ENCODE measurements around the gene C1orf210.

C1orf210 gene

DNA sequence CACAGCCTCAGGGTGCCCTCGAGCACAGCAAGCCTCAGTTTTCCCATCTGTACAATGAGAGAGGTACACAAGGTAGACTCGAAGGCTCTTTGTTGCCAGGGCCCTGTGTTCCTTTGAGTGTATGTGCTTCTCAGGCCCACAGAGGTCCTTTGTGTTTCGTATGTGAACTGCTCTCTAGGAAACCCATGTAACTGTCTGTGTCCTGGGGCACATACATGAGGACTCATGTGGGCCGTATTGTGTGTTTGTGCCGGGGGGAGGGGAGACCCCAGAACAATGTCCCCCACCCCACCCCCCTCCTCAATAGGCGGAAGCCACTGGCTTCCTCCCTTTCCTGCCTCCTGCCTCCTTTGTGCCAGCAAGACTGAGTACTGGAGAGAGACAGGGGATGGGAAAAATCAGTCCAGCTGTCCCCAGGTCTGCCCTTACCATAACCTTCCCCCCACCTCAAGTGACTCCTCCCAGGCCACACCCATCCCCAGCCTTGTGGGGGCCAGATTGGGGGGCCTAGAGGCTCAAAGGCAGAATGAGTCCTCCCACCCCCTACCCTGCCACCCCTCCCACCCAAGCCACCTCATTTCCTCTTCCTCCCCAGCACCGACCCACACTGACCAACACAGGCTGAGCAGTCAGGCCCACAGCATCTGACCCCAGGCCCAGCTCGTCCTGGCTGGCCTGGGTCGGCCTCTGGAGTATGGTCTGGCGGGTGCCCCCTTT lies 15.2 kb upstream of the C1orf210 start, which contains the start of gene TIE1:
Gene TIE1, plus strand, starts transcription at position 605 of the 717 bp plus-strand sequence. Its CDS starts 90 bp downstream, at position 695.
- no peaks in the 10 kb centered on the region for H3K27me3 ChIP-seq
- H3K4me3 ChIP-seq (ENCODE audit: low read depth, low read length), result no peak within 1 kb of the TSS
- TF ChIP-seq, protein P1, sequence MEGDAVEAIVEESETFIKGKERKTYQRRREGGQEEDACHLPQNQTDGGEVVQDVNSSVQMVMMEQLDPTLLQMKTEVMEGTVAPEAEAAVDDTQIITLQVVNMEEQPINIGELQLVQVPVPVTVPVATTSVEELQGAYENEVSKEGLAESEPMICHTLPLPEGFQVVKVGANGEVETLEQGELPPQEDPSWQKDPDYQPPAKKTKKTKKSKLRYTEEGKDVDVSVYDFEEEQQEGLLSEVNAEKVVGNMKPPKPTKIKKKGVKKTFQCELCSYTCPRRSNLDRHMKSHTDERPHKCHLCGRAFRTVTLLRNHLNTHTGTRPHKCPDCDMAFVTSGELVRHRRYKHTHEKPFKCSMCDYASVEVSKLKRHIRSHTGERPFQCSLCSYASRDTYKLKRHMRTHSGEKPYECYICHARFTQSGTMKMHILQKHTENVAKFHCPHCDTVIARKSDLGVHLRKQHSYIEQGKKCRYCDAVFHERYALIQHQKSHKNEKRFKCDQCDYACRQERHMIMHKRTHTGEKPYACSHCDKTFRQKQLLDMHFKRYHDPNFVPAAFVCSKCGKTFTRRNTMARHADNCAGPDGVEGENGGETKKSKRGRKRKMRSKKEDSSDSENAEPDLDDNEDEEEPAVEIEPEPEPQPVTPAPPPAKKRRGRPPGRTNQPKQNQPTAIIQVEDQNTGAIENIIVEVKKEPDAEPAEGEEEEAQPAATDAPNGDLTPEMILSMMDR (IDR thresholded peaks at IDR 0.05; ENCODE audit: low read depth, low read length), result no peak
- no peaks in the 10 kb centered on the region for H3K36me3 ChIP-seq
- H3K4me1 ChIP-seq, result no peaks in the 10 kb centered on the region
- DNase-seq, result no peak
- H3K9me3 ChIP-seq, result no peaks in the 10 kb centered on the region

DNA sequence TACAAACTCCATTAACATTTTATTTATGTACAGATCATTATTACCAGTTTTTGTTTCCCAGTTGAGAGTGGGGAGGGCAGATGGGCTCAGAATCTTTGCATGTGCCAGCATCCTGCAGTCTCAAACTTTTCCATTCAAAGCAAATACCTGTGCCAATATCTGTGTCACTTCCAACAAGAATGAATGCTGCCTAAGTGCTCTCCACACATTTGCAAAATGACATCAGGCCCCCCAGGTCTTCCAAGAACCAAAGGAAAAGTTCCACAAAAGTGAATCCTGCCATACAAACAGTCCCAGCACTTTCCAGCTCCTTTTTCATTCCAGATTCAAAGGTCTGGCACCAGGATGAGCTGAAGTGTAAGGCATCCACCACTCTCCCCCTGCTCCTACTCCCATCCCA lies 13.7 kb upstream of the C1orf210 start:
- Histone ChIP-seq H3K36me3 (no peaks in the 10 kb centered on the region), H3K27me3 (no peaks in the 10 kb centered on the region), H3K9me3 (no peaks in the 10 kb centered on the region), H3K4me3 (ENCODE audit: low read depth, low read length) (no peak overlapping the region), H3K4me1 (no peaks in the 10 kb centered on the region)
- TF ChIP-seq, protein P1 (IDR thresholded peaks at IDR 0.05; ENCODE audit: low read depth, low read length), result no peak
- DNase-seq, result no peak

DNA sequence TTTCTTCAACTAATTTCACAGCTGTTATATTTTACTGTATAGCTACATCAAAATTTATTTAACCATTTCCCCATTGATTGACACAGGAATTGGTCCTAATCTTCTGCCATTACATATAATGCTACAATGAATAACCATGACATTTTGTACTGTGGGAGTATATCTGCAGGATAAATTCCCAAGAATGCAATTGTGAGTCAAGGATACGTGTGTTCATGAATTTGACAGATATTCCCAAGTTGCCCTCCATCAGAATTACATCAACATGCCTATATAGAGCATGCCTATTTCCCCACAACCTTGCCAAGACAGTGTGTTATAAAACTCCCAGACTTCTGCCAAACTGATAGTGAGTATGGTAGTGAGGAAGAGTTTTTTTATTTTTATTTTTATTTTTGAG lies 12.7 kb upstream of the C1orf210 start:
- no peaks in the 10 kb centered on the region for H3K4me1 ChIP-seq
- H3K36me3 ChIP-seq, result no peaks in the 10 kb centered on the region
- no peaks in the 10 kb centered on the region for H3K9me3 ChIP-seq
- H3K4me3 ChIP-seq (ENCODE audit: low read depth, low read length), result no peak overlapping the region
- DNase-seq, result no peak
- H3K27me3 ChIP-seq, result no peaks in the 10 kb centered on the region
- TF ChIP-seq, protein P1 (IDR thresholded peaks at IDR 0.05; ENCODE audit: low read depth, low read length), result no peak

DNA sequence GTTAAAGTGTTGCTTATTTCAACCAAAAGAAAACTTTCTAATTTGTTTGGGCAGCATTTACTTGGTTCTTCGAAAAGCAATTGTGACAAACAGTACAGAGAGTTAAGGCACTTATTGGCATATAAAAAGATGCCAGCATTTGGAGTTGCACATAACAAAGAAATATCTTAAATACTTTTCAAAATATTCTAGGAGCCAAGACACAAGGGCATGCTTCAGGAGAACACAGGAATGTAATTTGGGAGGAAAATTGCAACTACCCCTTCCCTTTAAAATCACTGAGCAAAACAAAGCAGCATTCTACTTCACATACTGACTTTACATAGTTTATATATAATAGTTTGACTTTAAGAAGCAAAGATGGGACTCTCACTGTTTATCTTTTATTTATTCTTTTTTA lies 10.8 kb upstream of the C1orf210 start:
- H3K27me3 ChIP-seq, result no peaks in the 10 kb centered on the region
- H3K4me1 ChIP-seq, result no peaks in the 10 kb centered on the region
- TF ChIP-seq, protein P1 (IDR thresholded peaks at IDR 0.05; ENCODE audit: low read depth, low read length), result no peak
- DNase-seq, result no peak
- no peaks in the 10 kb centered on the region for H3K36me3 ChIP-seq
- no peak overlapping the region for H3K4me3 ChIP-seq (ENCODE audit: low read depth, low read length)
- no peaks in the 10 kb centered on the region for H3K9me3 ChIP-seq

DNA sequence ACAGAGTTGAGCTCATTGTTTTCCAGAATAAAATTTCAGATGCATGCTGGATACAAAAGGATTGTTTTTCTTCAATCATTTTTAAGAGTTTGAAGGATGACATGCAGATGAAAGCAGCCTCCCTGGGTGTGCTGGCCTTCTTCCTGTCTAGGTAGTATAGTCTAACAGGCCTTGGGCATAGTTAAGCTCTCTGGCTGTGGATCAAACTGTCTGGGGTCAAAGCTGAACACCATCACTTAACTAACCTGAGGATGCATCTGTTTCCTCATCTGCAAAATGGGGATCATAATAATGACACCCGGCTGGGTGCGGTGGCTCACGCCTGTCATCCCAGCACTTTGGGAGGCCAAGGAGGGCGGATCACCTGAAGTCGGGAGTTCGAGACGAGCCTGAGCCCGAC lies 9.4 kb upstream of the C1orf210 start:
- no peaks in the 10 kb centered on the region for H3K36me3 ChIP-seq
- H3K4me1 ChIP-seq, result no peaks in the 10 kb centered on the region
- no peak overlapping the region for H3K4me3 ChIP-seq (ENCODE audit: low read depth, low read length)
- H3K9me3 ChIP-seq, result no peaks in the 10 kb centered on the region
- TF ChIP-seq, protein P1 (IDR thresholded peaks at IDR 0.05; ENCODE audit: low read depth, low read length), result no peak
- H3K27me3 ChIP-seq, result no peaks in the 10 kb centered on the region
- DNase-seq, result no peak

Data from BE2C (cell line).